Cerebellar nuclear complex (tissue), 1 donor: ENCODE results near the gene MAML2.

Experiments
- DNase-seq, 2 experiments: peaks; one replicate each; lab custom pipeline; 2025; lab: John Stamatoyannopoulos, UW

The MAML2 gene

GRCh38 chr11:96318399-96318798, 24.6 kb downstream of the MAML2 start:
- DNase-seq = no peak

GRCh38 chr11:96317985-96318384, 25.0 kb downstream of the MAML2 start:
- no peak for DNase-seq

GRCh38 chr11:96317571-96317970, 25.4 kb downstream of the MAML2 start:
- DNase-seq = no peak

GRCh38 chr11:96316869-96317268, 26.1 kb downstream of the MAML2 start:
- DNase-seq = no peak

GRCh38 chr11:96315476-96315875, 27.5 kb downstream of the MAML2 start:
- DNase-seq = no peak

GRCh38 chr11:96314326-96315020, 28.5 kb downstream of the MAML2 start:
- no peak for DNase-seq

GRCh38 chr11:96313163-96313562, 29.8 kb downstream of the MAML2 start:
- no peak for DNase-seq

GRCh38 chr11:96311120-96311568, 31.9 kb downstream of the MAML2 start:
- DNase-seq = no peak

GRCh38 chr11:96310236-96310635, 32.8 kb downstream of the MAML2 start:
- no peak for DNase-seq

- DNase-seq = no peak
These were observed 33.4 kb downstream of the MAML2 start for GRCh38 chr11:96309643-96310017.

- no peak for DNase-seq
These were observed 33.9 kb downstream of the MAML2 start for GRCh38 chr11:96309016-96309642.

GRCh38 chr11:96307776-96308140, 35.2 kb downstream of the MAML2 start:
- no peak for DNase-seq

GRCh38 chr11:96306933-96307775, 35.8 kb downstream of the MAML2 start:
- DNase-seq = no peak

- no peak for DNase-seq
These were observed 36.4 kb downstream of the MAML2 start for GRCh38 chr11:96306600-96306932.

- DNase-seq = no peak
These were observed 36.9 kb downstream of the MAML2 start for GRCh38 chr11:96306071-96306470.

GRCh38 chr11:96303980-96304379, 39.0 kb downstream of the MAML2 start:
- no peak for DNase-seq

- DNase-seq = no peak
These were observed 39.9 kb downstream of the MAML2 start for GRCh38 chr11:96303064-96303463.

- no peak for DNase-seq
These were observed 41.2 kb downstream of the MAML2 start for GRCh38 chr11:96301818-96302217.

- DNase-seq = no peak
These were observed 43.7 kb downstream of the MAML2 start for GRCh38 chr11:96299155-96299888.

GRCh38 chr11:96295369-96295768, 47.6 kb downstream of the MAML2 start:
- no peak for DNase-seq

GRCh38 chr11:96294289-96294688, 48.7 kb downstream of the MAML2 start:
- DNase-seq = no peak

GRCh38 chr11:96293598-96294021, 49.4 kb downstream of the MAML2 start:
- no peak for DNase-seq
